Superior temporal gyrus (tissue), 1 donor: ENCODE results near the gene PRKAG2.

Experiments
- DNase-seq: peaks from one replicate; pipeline ENCODE4 v3.0.0-alpha.2; 2016; ENCODE audit errors: extremely low spot score

The PRKAG2 gene

DNA sequence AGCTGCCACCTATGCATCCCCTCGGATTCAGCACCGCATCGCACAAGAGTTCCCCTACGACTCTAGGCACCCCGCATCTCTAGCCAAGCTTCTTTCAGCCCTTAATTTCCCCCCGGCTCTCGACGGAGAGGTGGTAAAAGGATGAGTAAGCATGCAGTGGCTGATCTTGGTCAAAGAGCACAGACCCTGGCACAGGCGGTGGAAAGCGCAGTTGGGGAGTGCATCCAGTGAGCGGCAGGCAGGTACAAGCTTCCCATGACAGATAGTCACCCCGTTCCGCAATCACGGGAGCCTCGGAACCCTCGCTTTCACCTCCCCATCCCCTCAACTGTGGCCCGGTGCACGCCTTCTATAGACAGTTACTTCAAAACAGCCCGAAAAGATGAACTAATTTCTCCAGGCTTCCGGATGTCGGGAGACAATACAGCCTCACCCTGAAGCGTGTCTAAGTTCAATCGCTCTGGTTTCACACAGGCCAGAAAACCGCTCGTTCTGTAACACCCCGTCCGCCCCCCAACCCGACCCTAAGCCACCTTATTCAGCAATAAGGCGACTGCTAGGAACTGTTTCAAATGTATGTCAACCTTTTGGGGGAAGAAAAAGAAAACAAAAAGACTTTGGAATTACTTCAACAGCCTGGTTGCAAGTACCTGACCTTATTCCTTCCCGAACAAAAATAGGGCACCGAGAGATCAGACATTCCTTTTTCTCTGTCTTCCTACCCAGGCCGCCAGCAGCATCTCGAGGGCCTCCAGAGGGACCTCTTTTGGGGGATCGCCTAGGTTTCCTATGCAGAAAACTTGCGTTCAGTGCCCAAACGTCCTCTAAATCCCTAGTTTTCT, 358.6 kb downstream of the PRKAG2 start:
- DNase-seq: no peak

DNA sequence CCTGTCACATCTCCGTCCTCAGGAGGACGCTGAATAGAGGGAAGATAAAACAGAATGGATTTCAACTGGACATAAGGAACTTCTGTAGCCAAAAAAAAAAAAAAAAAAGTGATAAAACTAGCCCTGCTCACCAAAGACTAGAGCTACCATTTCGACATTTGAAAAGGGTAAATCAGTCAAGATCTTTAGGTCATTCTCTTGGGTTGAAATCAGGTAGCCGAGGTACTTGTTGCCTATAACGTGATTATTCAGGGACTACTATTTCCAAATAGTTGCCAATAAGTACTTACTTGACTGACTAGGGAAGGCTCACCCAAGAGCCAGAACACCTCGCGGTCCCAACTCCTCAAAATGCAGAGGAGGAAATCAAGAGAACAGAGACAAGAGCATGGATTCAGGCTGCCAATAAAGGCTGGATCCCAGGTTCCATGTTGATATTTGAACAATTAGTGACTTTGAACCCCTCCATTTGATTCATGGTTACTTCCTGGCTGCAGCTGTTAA, 359.3 kb downstream of the PRKAG2 start:
- no peak for DNase-seq

DNA sequence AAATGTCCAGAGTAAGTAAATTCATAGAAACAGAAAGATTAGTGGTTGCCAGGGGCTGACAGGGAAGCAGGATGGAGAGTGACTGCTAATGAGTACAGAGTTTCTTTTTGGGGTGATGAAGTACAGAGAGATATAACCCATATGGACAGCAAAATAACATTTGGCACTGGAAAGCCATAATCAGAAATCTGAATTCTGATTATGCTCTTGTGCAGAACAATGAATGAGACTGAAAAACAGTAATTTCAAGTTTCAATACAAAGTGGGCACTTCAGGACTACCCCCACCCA, 361.7 kb downstream of the PRKAG2 start:
- DNase-seq: no peak

DNA sequence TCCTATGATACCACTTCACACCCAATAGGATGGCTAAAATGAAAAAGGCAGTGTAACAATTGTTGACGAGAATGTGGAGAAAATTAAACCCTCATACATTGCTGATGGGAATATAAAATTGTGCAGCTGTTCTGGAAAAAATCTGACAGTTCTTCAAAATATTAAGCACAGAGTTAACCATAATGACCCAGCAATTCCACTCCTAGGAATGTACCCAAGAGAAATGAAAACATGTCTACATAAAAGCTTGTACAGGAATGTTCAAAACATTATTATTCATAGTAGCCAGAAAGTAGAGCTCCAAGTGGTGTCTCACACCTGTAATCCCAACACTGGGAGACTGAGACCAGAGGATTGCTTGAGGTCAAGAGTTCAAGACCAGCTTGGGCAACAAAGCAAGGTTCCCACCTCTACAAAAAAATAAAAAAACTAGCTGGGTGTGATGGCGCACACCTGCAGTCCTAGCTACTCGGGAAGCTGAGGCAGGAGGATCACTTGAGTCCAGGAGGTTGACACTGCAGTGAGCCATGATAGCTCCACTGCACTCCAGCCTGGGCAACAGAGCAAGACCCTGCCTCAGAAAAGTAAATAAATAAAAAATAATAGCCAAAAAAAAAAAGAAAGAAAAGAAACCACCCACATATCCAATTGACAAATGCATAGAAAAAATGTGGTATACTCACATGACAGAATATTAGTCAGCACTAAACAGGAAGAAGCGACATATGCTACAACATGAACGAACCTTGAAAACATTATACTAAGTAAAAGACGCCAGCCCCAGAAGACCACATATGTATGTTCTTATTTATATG, 362.2 kb downstream of the PRKAG2 start:
- no peak for DNase-seq

DNA sequence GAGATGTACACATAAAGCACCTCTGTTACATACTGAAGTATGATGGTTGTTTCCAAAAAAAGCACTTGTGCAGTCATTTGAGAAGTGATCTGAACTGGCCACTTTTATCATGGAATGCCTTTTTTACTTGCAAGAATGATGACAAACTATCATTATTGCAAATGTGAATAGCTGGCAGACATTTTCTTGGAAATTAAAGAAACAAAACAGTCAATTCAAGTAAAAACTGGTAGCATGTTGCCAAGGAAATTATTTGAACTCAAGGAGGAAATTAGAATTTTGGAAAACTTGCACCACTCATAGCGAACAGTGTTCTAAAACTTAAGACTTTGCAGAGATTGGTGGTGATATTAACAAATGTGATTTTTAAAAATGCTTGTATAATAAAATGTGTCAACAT, 363.8 kb downstream of the PRKAG2 start:
- no peak for DNase-seq

DNA sequence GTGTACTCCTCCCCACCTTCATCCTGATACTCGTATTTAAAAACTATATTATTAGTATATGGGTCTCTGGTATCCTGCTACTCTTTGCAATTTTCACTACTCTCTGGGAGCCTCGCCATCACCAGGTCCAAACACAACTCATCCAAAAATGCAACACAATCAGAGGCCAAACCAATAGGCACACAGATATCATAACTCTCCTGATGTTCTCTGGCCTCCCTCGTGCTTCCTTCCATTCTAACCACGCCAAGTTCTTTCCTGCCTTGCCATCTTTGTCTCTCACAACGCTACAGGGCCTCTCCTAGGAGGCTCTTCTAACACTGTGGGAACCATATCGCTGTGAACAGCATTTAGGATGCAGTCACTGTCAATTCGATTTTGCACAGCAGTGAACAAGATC, 364.6 kb downstream of the PRKAG2 start:
- no peak for DNase-seq

DNA sequence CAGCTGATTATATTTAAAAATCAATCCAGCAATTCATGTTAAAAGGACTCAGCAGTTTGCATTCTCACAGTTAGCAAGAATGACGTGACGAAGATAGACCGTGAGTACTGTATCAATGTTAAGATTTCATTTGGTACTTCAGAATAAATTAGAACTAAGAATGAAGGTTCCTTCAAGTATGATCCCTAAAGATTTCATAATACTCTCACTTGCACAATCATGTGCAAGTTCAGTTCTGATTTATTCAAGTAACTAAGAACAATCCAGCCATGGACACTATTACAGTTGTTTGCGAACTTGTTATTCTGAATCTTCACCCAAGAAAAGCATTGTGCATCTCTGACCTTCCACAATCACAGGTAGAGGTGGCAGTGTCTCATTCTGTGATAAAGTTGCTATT, 365.0 kb downstream of the PRKAG2 start:
- no peak for DNase-seq

DNA sequence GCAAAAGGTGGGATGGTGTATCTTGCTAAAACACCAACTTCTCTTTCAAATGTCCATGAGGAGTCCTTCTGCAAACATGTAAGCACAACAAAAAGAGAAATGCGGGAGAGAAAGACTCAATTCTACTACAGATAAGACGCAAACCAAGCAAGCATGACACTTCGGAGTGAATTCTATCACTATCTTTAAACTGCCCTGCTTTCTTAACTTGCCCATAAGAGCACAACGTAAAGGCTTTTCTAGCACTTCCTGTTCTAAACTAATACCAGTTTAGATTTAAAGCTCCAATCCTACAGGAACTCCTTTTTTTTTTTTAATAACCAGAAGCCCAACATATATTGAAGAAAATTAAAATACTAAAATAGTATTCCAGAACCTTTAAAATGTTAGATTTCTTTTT, 365.6 kb downstream of the PRKAG2 start:
- no peak for DNase-seq

DNA sequence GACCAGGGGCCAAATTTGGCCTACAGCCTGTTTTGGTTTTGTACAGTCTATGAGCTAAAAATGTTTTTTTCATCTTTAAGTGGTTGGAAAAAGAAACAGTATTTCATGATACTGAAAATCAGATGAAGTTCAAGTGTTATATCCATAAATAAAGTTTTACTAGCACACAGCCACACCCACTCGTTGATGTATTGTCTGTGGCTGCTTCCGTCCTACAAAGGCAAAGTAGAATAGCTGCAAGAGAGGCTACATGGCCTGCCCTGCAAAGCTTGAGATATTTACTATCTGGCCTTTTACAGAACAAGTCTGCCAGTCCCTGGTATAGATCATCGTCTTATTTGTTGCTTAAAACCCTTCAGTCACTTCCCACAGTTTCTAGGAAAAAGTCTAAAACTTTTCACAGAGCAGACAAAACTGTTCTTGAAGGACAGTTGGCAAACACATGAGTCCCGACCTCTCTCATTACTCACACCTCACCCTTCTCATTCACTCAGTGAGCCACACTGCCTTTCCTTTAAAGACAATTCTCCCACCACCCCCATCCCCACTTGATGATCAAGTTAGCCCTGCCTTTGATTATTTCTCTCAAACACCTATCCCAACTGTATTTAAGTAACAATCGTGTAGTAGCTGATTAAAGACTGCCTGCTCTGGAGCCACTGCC, 367.1 kb downstream of the PRKAG2 start:
- no peak for DNase-seq

DNA sequence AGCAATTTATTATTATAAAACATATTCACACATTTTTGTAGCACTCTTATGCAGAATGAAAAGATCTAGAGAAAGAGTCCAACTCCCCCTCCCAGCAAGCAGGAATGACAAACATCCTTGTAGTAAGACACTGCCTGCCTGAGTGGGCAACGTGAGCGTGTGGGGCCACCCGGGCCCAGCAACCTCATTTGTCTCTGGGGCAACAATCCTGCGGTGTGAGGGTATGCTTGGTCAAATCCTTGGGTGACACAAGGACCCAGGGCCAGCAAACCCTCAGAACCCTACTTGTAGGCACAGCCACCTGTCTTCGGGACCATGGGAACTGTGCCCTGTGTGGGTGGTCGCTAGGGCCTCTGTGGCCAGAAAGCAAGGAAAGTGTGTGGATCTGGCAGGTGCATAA, 367.9 kb downstream of the PRKAG2 start:
- no peak for DNase-seq

DNA sequence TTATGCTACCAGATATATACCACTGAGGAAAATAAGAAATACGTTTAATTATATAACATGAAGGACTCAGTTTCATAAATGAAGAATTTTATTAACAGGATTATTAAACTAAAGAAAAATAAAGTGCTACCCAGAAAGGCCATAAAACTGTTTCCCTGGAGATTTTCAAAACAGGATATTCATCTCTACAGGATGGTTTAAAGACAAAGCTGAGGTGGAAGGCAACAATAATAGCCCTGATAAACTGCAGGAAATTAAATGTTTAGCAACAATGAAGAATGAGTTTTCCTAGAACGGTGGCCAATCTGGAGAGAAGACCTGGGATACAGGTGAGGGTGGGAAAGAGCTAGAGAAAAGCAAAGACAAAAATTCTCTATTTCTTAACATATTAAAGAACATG, 369.1 kb downstream of the PRKAG2 start:
- DNase-seq: no peak

DNA sequence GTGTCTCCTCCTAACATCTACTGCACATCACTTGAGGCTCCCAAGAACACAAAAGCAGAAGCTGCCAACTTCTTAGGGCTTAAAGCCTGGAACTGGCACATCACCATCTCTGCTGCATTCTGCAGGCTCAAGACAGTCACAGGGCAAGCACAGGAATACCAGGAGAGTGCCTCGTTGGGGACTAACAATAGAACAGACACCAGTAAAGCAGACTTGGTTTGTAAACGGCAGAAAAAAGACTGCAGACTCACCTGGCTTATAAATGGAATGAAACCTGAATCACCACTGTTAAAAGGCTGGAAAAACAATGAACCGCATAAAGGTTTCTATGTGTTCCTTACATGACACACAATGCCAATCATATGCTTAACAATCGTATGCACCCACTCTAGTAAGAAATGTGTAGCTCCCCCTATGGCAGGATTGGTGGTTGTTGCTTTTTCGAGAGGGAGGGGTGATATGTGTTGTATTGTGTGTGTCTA, 370.0 kb downstream of the PRKAG2 start:
- peak; percentile 38 for DNase-seq
